ENCODE results near the gene ITGA1.

- no peak for TF ChIP-seq CTCF (conservative IDR thresholded peaks at IDR 0.05)
- TF ChIP-seq ZFX (IDR thresholded peaks at IDR 0.05), result no peak
Observed at GRCh38 chr5:52802272-52802973, 14.7 kb downstream of the ITGA1 start.
